H1 (cell line): ENCODE measurements around the gene NFAT5. TPM values are rescaled to one million over a fixed set of nuclear protein-coding genes. Genes with fewer than 3 reads are reported as not detected.

Experiments
- RAD21 ChIP-seq, 2 experiments: IDR thresholded peaks in 1 of 2; conservative IDR thresholded peaks in 1 of 2; 2 replicates each; pipeline ENCODE4 v1.6.1; 2011; ENCODE audit warnings: low read depth in 2 of 2, low read length in 2 of 2, improper control_type of control experiment in 1 of 2, inconsistent platforms in 1 of 2, mild to moderate bottlenecking in 1 of 2, moderate library complexity in 1 of 2
- polyA plus RNA-seq, 7 experiments: library from polyadenylated mRNA; depleted of rRNA in 3 of 7; stranded (reverse) in 5 of 7; unstranded in 2 of 7; fragments of >200 nt in 5 of 7; fragments of 200-250 nt in 2 of 7; gene quantifications; 1 replicate in 5 of 7; 2 replicates in 1 of 7; 4 replicates in 1 of 7; pipeline versions ENCODE4 v1.2.1 to v1.2.3, GENCODE V29; 2011 to 2013; ENCODE audit warnings: missing spikeins in 2 of 7, mixed read lengths in 2 of 7
- total RNA-seq: library from RNA; stranded (reverse); fragmentation: NEBNext Ultra II Directional; extraction: Animal tissue kit (Norgen Biotek cat#: 25700); gene quantifications from 2 replicates; pipeline ENCODE4 v1.2.1, GENCODE V29; 2021

Gene NFAT5
- total and polyA plus RNA-seq, 2 of the 8 experiments (the other 6 are each of a cell fraction or from before 2014, with no cell fraction given): 8.9 to 29.0 TPM

GRCh38 chr16:69662901-69663300 is 97.1 kb downstream of the NFAT5 start (continued):
- TF ChIP-seq RAD21 (IDR thresholded peaks at IDR 0.05 in 1 of 2, conservative IDR thresholded peaks at IDR 0.05 in 1 of 2; ENCODE audit: low read depth in 2 of 2, low read length in 2 of 2): no peak
